GM06990 (cell line): ENCODE data around the gene STH.

Experiments
- DNase-seq: peaks from one replicate; pipeline ENCODE4 v3.0.0-alpha.2; 2011; ENCODE audit not compliant: insufficient read length; ENCODE audit errors: extremely low read depth
- H3K27me3 ChIP-seq: replicated peaks from 2 replicates; pipeline ENCODE4 v1.6.0; 2011; ENCODE audit warnings: low read length; ENCODE audit not compliant: control insufficient read depth, insufficient read depth
- H3K36me3 ChIP-seq: 2 replicates; pipeline ENCODE4 v1.5.1; 2011; ENCODE audit warnings: low read length; ENCODE audit not compliant: control insufficient read depth, insufficient read depth
- H3K4me3 ChIP-seq: replicated peaks from 2 replicates; pipeline ENCODE4 v1.5.1; 2011; ENCODE audit warnings: low read depth, mild to moderate bottlenecking, control low read depth, low read length
- TF ChIP-seq, protein P1 (sequence below): IDR thresholded peaks from 2 replicates; pipeline ENCODE4 v1.5.1; 2011; ENCODE audit warnings: low read length, control low read depth, mild to moderate bottlenecking, inconsistent platforms; ENCODE audit not compliant: insufficient read depth, poor library complexity, severe bottlenecking

STH gene

DNA sequence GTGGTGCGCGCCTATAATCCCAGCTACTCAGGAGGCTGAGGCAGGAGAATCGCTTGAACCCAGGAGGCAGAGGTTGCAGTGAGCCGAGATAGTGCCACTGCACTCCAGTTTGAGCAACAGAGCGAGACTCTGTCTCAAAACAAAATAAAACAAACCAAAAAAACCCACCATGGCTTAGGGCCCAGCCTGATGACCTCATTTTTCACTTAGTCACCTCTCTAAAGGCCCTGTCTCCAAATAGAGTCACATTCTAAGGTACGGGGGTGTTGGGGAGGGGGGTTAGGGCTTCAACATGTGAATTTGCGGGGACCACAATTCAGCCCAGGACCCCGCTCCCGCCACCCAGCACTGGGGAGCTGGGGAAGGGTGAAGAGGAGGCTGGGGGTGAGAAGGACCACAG, 1.4 kb upstream of the STH start:
- TF ChIP-seq, protein P1, sequence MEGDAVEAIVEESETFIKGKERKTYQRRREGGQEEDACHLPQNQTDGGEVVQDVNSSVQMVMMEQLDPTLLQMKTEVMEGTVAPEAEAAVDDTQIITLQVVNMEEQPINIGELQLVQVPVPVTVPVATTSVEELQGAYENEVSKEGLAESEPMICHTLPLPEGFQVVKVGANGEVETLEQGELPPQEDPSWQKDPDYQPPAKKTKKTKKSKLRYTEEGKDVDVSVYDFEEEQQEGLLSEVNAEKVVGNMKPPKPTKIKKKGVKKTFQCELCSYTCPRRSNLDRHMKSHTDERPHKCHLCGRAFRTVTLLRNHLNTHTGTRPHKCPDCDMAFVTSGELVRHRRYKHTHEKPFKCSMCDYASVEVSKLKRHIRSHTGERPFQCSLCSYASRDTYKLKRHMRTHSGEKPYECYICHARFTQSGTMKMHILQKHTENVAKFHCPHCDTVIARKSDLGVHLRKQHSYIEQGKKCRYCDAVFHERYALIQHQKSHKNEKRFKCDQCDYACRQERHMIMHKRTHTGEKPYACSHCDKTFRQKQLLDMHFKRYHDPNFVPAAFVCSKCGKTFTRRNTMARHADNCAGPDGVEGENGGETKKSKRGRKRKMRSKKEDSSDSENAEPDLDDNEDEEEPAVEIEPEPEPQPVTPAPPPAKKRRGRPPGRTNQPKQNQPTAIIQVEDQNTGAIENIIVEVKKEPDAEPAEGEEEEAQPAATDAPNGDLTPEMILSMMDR, result no peak
- Histone ChIP-seq H3K36me3 (no peaks in the 10 kb centered on the region), H3K27me3 (no peaks in the 10 kb centered on the region), H3K4me3 (no peak overlapping the region)
- DNase-seq, result no peak

DNA sequence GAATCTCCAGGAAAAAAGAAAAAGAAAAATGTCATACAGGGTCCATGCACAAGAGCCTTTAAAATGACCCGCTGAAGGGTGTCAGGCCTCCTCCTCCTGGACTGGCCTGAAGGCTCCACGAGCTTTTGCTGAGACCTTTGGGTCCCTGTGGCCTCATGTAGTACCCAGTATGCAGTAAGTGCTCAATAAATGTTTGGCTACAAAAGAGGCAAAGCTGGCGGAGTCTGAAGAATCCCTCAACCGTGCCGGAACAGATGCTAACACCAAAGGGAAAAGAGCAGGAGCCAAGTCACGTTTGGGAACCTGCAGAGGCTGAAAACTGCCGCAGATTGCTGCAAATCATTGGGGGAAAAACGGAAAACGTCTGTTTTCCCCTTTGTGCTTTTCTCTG, 845 bp downstream of the STH start:
- Histone ChIP-seq H3K27me3 (no peaks in the 10 kb centered on the region), H3K36me3 (no peaks in the 10 kb centered on the region), H3K4me3 (no peak overlapping the region)
- DNase-seq, result no peak
- TF ChIP-seq, protein P1, result no peak

DNA sequence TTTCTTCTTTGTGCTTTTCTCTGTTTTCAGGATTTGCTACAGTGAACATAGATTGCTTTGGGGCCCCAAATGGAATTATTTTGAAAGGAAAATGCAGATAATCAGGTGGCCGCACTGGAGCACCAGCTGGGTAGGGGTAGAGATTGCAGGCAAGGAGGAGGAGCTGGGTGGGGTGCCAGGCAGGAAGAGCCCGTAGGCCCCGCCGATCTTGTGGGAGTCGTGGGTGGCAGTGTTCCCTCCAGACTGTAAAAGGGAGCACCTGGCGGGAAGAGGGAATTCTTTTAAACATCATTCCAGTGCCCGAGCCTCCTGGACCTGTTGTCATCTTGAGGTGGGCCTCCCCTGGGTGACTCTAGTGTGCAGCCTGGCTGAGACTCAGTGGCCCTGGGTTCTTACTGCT, 1.2 kb downstream of the STH start:
- Histone ChIP-seq H3K4me3 (no peak overlapping the region), H3K36me3 (no peaks in the 10 kb centered on the region), H3K27me3 (no peaks in the 10 kb centered on the region)
- TF ChIP-seq, protein P1, result no peak
- no peak for DNase-seq

DNA sequence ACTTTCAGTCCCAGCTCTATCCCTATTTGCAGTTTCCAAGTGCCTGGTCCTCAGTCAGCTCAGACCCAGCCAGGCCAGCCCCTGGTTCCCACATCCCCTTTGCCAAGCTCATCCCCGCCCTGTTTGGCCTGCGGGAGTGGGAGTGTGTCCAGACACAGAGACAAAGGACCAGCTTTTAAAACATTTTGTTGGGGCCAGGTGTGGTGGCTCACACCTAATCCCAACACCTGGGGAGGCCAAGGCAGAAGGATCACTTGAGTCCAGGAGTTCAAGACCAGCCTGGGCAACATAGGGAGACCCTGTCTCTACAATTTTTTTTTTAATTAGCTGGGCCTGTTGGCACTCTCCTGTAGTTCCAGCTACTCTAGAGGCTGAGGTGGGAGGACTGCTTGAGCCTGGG, 1.7 kb downstream of the STH start:
- Histone ChIP-seq H3K36me3 (no peaks in the 10 kb centered on the region), H3K4me3 (no peak overlapping the region), H3K27me3 (no peaks in the 10 kb centered on the region)
- no peak for DNase-seq
- TF ChIP-seq, protein P1, result no peak

DNA sequence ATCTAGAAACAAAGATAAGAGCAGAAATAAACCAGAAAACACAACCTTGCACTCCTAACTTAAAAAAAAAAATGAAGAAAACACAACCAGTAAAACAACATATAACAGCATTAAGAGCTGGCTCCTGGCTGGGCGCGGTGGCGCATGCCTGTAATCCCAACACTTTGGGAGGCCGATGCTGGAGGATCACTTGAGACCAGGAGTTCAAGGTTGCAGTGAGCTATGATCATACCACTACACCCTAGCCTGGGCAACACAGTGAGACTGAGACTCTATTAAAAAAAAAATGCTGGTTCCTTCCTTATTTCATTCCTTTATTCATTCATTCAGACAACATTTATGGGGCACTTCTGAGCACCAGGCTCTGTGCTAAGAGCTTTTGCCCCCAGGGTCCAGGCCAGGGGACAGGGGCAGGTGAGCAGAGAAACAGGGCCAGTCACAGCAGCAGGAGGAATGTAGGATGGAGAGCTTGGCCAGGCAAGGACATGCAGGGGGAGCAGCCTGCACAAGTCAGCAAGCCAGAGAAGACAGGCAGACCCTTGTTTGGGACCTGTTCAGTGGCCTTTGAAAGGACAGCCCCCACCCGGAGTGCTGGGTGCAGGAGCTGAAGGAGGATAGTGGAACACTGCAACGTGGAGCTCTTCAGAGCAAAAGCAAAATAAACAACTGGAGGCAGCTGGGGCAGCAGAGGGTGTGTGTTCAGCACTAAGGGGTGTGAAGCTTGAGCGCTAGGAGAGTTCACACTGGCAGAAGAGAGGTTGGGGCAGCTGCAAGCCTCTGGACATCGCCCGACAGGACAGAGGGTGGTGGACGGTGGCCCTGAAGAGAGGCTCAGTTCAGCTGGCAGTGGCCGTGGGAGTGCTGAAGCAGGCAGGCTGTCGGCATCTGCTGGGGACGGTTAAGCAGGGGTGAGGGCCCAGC, 2.6 kb downstream of the STH start:
- no peak for DNase-seq
- H3K4me3 ChIP-seq, result no peak overlapping the region
- no peaks in the 10 kb centered on the region for H3K27me3 ChIP-seq
- TF ChIP-seq, protein P1, result no peak
- no peaks in the 10 kb centered on the region for H3K36me3 ChIP-seq
